IMR-90 (cell line): ENCODE results near the gene RABEP2. TPM values are rescaled to one million over a fixed set of nuclear protein-coding genes. Genes with fewer than 3 reads are reported as not detected.

ENCODE experiments used
- ATAC-seq: fragments of 200-7000 bp; cut with Tn5 transposase; 2 replicates; pipeline ENCODE4 v1.9.1; 2020; ENCODE audit warnings: low read depth, mild to moderate bottlenecking, moderate library complexity
- BruUV-seq: library from RNA; stranded (reverse); fragments of 400-500 nt; replicated peaks from 2 replicates; lab custom pipeline; 2021; lab: Mats Ljungman, UMichigan
- CTCF ChIA-PET: fragments of 300-600 bp; formaldehyde crosslinking; extraction: SDS; loops from one replicate; lab custom pipeline; 2021; ENCODE audit warnings: antibody characterized with exemption; lab: Yijun Ruan, JAX
- POLR2A ChIA-PET: fragments of 300-600 bp; sonication (Branson Sonifier 250); formaldehyde crosslinking; loops from one replicate; lab custom pipeline; 2022; ENCODE audit warnings: antibody characterized with exemption; ENCODE audit not compliant: unreplicated experiment; lab: Charles Lee
- DNase-seq: peaks from one replicate; pipeline ENCODE4 v3.0.0; 2013
- H2AFZ ChIP-seq: replicated peaks from 2 replicates; pipeline ENCODE3; 2013; ENCODE audit warnings: low read length, mild to moderate bottlenecking; ENCODE audit not compliant: poor library complexity
- H2AK5ac ChIP-seq: 2 replicates; pipeline ENCODE4 v1.6.1; 2013; ENCODE audit warnings: low read depth, low read length, inconsistent platforms
- H2AK9ac ChIP-seq: replicated peaks from 2 replicates; pipeline ENCODE3; 2013; ENCODE audit warnings: mild to moderate bottlenecking, low read depth, low read length, moderate library complexity; ENCODE audit not compliant: poor library complexity
- H2BK120ac ChIP-seq: 2 replicates; pipeline ENCODE4 v1.6.1; 2013; ENCODE audit warnings: low read depth, low read length, inconsistent platforms
- H2BK15ac ChIP-seq: 3 replicates; pipeline ENCODE4 v1.6.1; 2013; ENCODE audit warnings: low read depth, low read length, inconsistent platforms
- H2BK20ac ChIP-seq: 2 replicates; pipeline ENCODE4 v1.6.1; 2013; ENCODE audit warnings: low read depth, mild to moderate bottlenecking, inconsistent platforms, low read length, moderate library complexity
- H2BK5ac ChIP-seq: 2 replicates; pipeline ENCODE4 v1.6.1; 2013; ENCODE audit warnings: mild to moderate bottlenecking, low read depth, low read length, inconsistent platforms; ENCODE audit not compliant: poor library complexity, severe bottlenecking
- H3K14ac ChIP-seq: replicated peaks from 2 replicates; pipeline ENCODE4 v1.6.1; 2013; ENCODE audit warnings: low read depth, low read length, inconsistent platforms
- H3K18ac ChIP-seq: 2 replicates; pipeline ENCODE4 v1.6.1; 2013; ENCODE audit warnings: low read depth, low read length, control low read depth
- H3K23ac ChIP-seq: 2 replicates; pipeline ENCODE4 v1.6.1; 2013; ENCODE audit warnings: low read depth, low read length, inconsistent platforms
- H3K27ac ChIP-seq: 2 replicates; pipeline ENCODE4 v1.5.1; 2013; ENCODE audit warnings: mild to moderate bottlenecking, control low read depth, low read length; ENCODE audit not compliant: insufficient read depth
- H3K27me3 ChIP-seq: 2 replicates; pipeline ENCODE4 v1.6.1; 2013; ENCODE audit warnings: low read length; ENCODE audit not compliant: control insufficient read depth, insufficient read depth
- H3K36me3 ChIP-seq: 2 replicates; pipeline ENCODE4 v1.6.1; 2013; ENCODE audit warnings: low read length, mixed read lengths; ENCODE audit not compliant: control insufficient read depth, insufficient read depth
- H3K4ac ChIP-seq: 2 replicates; pipeline ENCODE4 v1.6.1; 2013; ENCODE audit warnings: low read depth, low read length, inconsistent platforms
- H3K4me1 ChIP-seq: 2 replicates; pipeline ENCODE4 v1.6.1; 2013; ENCODE audit warnings: low read length, mixed read lengths; ENCODE audit not compliant: control insufficient read depth, insufficient read depth
- H3K4me2 ChIP-seq: 2 replicates; pipeline ENCODE4 v1.6.1; 2013; ENCODE audit warnings: low read depth, mild to moderate bottlenecking, control low read depth, low read length, moderate library complexity
- H3K4me3 ChIP-seq: 2 replicates; pipeline ENCODE4 v1.5.1; 2013; ENCODE audit warnings: low read depth, mild to moderate bottlenecking, control low read depth, low read length, moderate library complexity; ENCODE audit not compliant: insufficient read depth
- H3K56ac ChIP-seq: 2 replicates; pipeline ENCODE4 v1.6.1; 2013; ENCODE audit warnings: low read length, inconsistent platforms; ENCODE audit not compliant: insufficient read depth; ENCODE audit errors: extremely low read depth
- H3K79me1 ChIP-seq, 2 experiments: 2 replicates each; pipeline ENCODE4 v1.6.1; 2013; ENCODE audit warnings: low read length in 2 of 2, inconsistent platforms in 1 of 2, low read depth in 1 of 2
- H3K9ac ChIP-seq: 2 replicates; pipeline ENCODE4 v1.6.1; 2013; ENCODE audit warnings: low read depth, low read length, control low read depth
- H3K9me1 ChIP-seq: 2 replicates; pipeline ENCODE4 v1.6.1; 2013; ENCODE audit warnings: low read length, inconsistent platforms; ENCODE audit not compliant: insufficient read depth
- H3K9me3 ChIP-seq: 2 replicates; pipeline ENCODE4 v1.6.1; 2013; ENCODE audit warnings: low read length; ENCODE audit not compliant: control insufficient read depth, insufficient read depth
- H4K20me1 ChIP-seq: 2 replicates; pipeline ENCODE4 v1.6.1; 2013; ENCODE audit warnings: low read length, inconsistent platforms; ENCODE audit not compliant: insufficient read depth
- H4K5ac ChIP-seq: 2 replicates; pipeline ENCODE4 v1.6.1; 2013; ENCODE audit warnings: mild to moderate bottlenecking, low read depth, low read length, control low read depth
- H4K8ac ChIP-seq, 2 experiments: 2 replicates each; pipeline ENCODE4 v1.6.1; 2013; ENCODE audit warnings: low read depth in 2 of 2, low read length in 2 of 2, control low read depth in 1 of 2, inconsistent platforms in 1 of 2
- H4K91ac ChIP-seq: 2 replicates; pipeline ENCODE4 v1.6.1; 2013; ENCODE audit warnings: low read depth, low read length, inconsistent platforms; ENCODE audit not compliant: insufficient read depth
- MAZ ChIP-seq: IDR thresholded peaks from 2 replicates; pipeline ENCODE4 v1.6.1; 2012; ENCODE audit warnings: low read depth, mild to moderate bottlenecking, low read length, improper control_type of control experiment, moderate library complexity, borderline replicate concordance
- WGBS, 2 experiments: methylation state at CpG; one replicate each; pipeline versions ENCODE4 v1.1.5 to v1.1.7; 2013; ENCODE audit warnings: missing lambda C conversion rate in 2 of 2; ENCODE audit not compliant: insufficient read length in 1 of 2; ENCODE audit errors: extremely low coverage in 2 of 2; 5-methylcytosine and 5-hydroxymethylcytosine counted together
- dilution Hi-C: fragments of 300-500 bp; cut with HindIII; formaldehyde crosslinking; loops from one replicate; pipeline ENCODE4 v1.14.3; 2018; ENCODE audit warnings: low sequenced_read_pairs; ENCODE audit not compliant: unreplicated experiment
- in situ Hi-C: fragments of 300-500 bp; cut with MboI; formaldehyde crosslinking; loops from 3 replicates; pipeline ENCODE4 v1.14.3; 2019; ENCODE audit warnings: low sequenced_read_pairs, inconsistent platforms, mixed read lengths
- intact Hi-C: fragments of 100-400 bp; cut with micrococcal nuclease; formaldehyde crosslinking; loops from 2 replicates; pipeline ENCODE4 v1.10.0; 2022
- polyA plus RNA-seq, 3 experiments: library from polyadenylated mRNA; depleted of rRNA; stranded (reverse); fragments of >200 nt; gene quantifications; 2 replicates each; pipeline ENCODE4 v1.2.3, GENCODE V29; 2012; ENCODE audit warnings: low replicate concordance in 1 of 3
- total RNA-seq: library from RNA; depleted of rRNA; stranded (reverse); fragments of >200 nt; gene quantifications from 2 replicates; pipeline ENCODE4 v1.2.3, GENCODE V29; 2012

Gene RABEP2
- total and polyA plus RNA-seq, 2 of the 4 experiments (the other 2 are of a cell fraction) = 12.2 to 20.0 TPM

DNA sequence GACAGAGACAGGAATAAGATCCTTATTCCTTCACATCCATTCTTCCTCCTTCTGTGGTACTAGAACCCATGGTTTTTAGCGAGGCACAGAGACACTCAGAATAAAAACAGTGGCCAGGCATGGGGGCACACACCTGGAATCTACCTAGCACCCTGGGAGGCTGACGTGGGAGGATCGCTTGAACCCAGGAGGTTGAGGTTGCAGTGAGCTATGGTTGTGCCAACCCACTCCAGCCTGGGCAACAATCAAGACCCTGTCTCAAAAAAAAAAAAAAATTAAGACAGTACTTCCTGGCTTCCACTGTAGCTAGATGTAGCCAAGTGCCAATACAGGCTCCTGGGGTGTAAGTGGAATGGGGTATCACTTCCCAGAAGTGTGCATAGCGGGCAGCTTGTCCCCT lies 42.1 kb upstream of the RABEP2 start:
- peaks cover 0 to 5% of the 10 kb centered on the region in 2 experiments; a peak in 3 of 4 replicates for H3K79me1 ChIP-seq
- DNase-seq (no peak), ATAC-seq (no peak)
- H2BK120ac ChIP-seq = no peak overlapping the region
- POLR2A ChIA-PET = no interaction called here
- no peak overlapping the region for H4K91ac ChIP-seq
- H3K4ac ChIP-seq = no peak overlapping the region
- no peak overlapping the region for H3K56ac ChIP-seq
- H3K27me3 ChIP-seq = no peaks in the 10 kb centered on the region
- H2AK5ac ChIP-seq = no peak overlapping the region
- BruUV-seq = no TSS peak
- H2BK15ac ChIP-seq = no peak overlapping the region
- peaks cover 21% of the 10 kb centered on the region for H3K36me3 ChIP-seq
- no peak overlapping the region for H3K4me2 ChIP-seq
- no peak overlapping the region for H2BK20ac ChIP-seq
- H3K9me3 ChIP-seq = no peaks in the 10 kb centered on the region
- H4K5ac ChIP-seq = no peak overlapping the region
- H2BK5ac ChIP-seq = no peak overlapping the region
- no peaks in the 10 kb centered on the region for H3K4me1 ChIP-seq
- H4K8ac ChIP-seq = no peak overlapping the region
- H3K9me1 ChIP-seq = no peaks in the 10 kb centered on the region
- H3K9ac ChIP-seq = no peak overlapping the region
- H3K23ac ChIP-seq = no peak overlapping the region
- H2AFZ ChIP-seq = no peak overlapping the region
- H4K20me1 ChIP-seq = no peaks in the 10 kb centered on the region; the same call in 1 of the 2 replicates
- TF ChIP-seq MAZ = no peak
- dilution Hi-C loops (no loop called here), in situ Hi-C loops (loop anchor here (25.0 kb wide), 1 partner anchor 295 kb away; no protein-coding TSS in a partner anchor), intact Hi-C loops (no loop called here)
- CTCF ChIA-PET = no interaction called here
- no peak overlapping the region for H3K27ac ChIP-seq
- no peak overlapping the region for H2AK9ac ChIP-seq
- H3K4me3 ChIP-seq = no peak overlapping the region
- H3K14ac ChIP-seq = no peak overlapping the region
- no peak overlapping the region for H3K18ac ChIP-seq
- no CpG with 5 or more reads among the region's 4 CpGs for WGBS, 2 experiments
